ENCODE measurements around the gene PRICKLE1. TPM values are rescaled to one million over a fixed set of nuclear protein-coding genes. Genes with fewer than 3 reads are reported as not detected.
A peak's percentile ranks its signal among the peaks of the same experiment; 100 is the strongest.

Gene PRICKLE1
- total and polyA plus RNA-seq, 2 donors (not counting 3 experiments of a cell fraction or from before 2014, with no cell fraction given) = 34.3 to 86.0 TPM

DNA sequence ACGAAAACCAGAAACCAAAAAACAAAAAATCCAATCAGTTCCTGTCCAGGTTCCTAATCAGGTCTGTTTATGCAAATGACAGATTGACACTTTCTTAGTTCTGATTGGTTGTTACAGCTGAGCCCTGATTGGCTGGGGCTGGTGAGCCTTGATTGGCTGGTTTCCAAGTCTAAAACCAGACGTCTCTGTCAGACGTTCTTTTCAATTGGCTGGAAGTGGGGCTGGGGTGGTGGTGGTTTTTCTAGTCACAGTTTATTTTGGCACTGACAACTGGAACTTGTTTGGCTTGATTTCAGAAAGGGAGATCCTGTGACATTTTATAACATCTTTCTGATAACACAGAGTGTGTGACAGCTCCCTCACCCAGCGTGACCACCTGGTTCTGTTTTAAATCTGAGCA, 36.1 kb upstream of the PRICKLE1 start:
- BruUV-seq (replicated peaks) = no TSS peak
- Histone ChIP-seq H3K9ac (replicated peaks; ENCODE audit: extremely low read depth, insufficient read depth, low read length) (no peak overlapping the region), H3K4me1 (ENCODE audit: control insufficient read depth, extremely low read depth, insufficient read depth, low read length) (no peaks in the 10 kb centered on the region), H3K9me1 (replicated peaks; ENCODE audit: control insufficient read depth, extremely low read depth, insufficient read depth, low read length) (no peaks in the 10 kb centered on the region), H3K79me2 (ENCODE audit: control insufficient read depth, insufficient read depth, low read length) (no peaks in the 10 kb centered on the region), H3K4me2 (ENCODE audit: insufficient read depth, low read length) (no peak overlapping the region), H3K27me3 (ENCODE audit: control insufficient read depth in 2 of 2, insufficient read depth in 2 of 2, low read length in 2 of 2) (no peaks in the 10 kb centered on the region), H2AFZ (ENCODE audit: low read depth, low read length) (no peak overlapping the region), H3K36me3 (ENCODE audit: control insufficient read depth in 2 of 2, extremely low read depth in 1 of 2, insufficient read depth in 2 of 2, low read length in 2 of 2) (no peaks in the 10 kb centered on the region), H4K20me1 (replicated peaks; ENCODE audit: control insufficient read depth, extremely low read depth, insufficient read depth, low read length) (no peaks in the 10 kb centered on the region), H3K27ac (ENCODE audit: insufficient read depth, low read depth, low read length) (no peak overlapping the region), H3K4me3 (replicated peaks in 1 of 3; ENCODE audit: insufficient read depth in 1 of 3, low read depth in 1 of 3, low read length in 3 of 3) (no peak overlapping the region), H3K9me3 (replicated peaks; ENCODE audit: control insufficient read depth, insufficient read depth, low read length) (no peaks in the 10 kb centered on the region)
- intact Hi-C loops (cut with micrococcal nuclease) = no loop called here
- ChIA-PET CTCF (interaction anchor here (1.2 kb wide), 1 partner anchor 9 kb away, joined by 8 read pairs; no protein-coding TSS in a partner anchor), POLR2A (no interaction called here)
- DNase-seq (ENCODE audit: low read depth, low spot score) (peak; percentile 22), FAIRE-seq (no peak)
- dilution Hi-C loops (cut with MboI; ENCODE audit: extremely low pct_ligation_motif_present, low sequenced_read_pairs) = no loop called here
- TF ChIP-seq JUN (IDR thresholded peaks at IDR 0.05; ENCODE audit: borderline replicate concordance, insufficient read depth, insufficient read length, low read depth) (no peak), EZH2 (IDR thresholded peaks at IDR 0.05; ENCODE audit: borderline replicate concordance, low read depth, low read length, severe bottlenecking) (no peak), GATA2 (IDR thresholded peaks at IDR 0.05; ENCODE audit: insufficient read depth, insufficient read length, low read depth, low read length) (no peak), MYC (IDR thresholded peaks at IDR 0.05; ENCODE audit: low read depth, low read length) (no peak), FOS (IDR thresholded peaks at IDR 0.05; ENCODE audit: borderline replicate concordance, insufficient read depth, low read length) (no peak)

DNA sequence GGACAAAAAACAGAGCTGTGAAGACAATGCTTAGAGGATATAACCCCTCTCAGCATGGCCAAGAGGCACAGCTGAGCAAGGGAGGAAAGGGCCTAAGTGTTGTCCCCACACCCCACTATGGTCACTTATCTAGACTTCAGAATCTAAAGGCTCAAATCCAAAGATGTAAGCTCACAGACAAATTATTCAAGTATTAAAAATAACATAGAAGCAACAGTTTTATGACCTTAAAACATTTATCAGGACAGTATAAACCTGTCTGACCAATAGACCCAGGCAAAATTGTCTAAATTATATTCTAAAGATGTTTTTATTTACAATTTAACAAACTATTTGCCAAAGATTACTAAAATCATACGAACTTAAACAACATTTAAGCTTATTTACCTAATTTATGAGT, 28.1 kb upstream of the PRICKLE1 start:
- Histone ChIP-seq H3K4me3 (replicated peaks in 1 of 3; ENCODE audit: insufficient read depth in 1 of 3, low read depth in 1 of 3, low read length in 3 of 3) (no peak overlapping the region), H3K4me1 (ENCODE audit: control insufficient read depth, extremely low read depth, insufficient read depth, low read length) (no peaks in the 10 kb centered on the region), H3K36me3 (ENCODE audit: control insufficient read depth in 2 of 2, extremely low read depth in 1 of 2, insufficient read depth in 2 of 2, low read length in 2 of 2) (no peaks in the 10 kb centered on the region), H3K27ac (ENCODE audit: insufficient read depth, low read depth, low read length) (no peak overlapping the region), H3K79me2 (ENCODE audit: control insufficient read depth, insufficient read depth, low read length) (no peaks in the 10 kb centered on the region), H3K9me1 (replicated peaks; ENCODE audit: control insufficient read depth, extremely low read depth, insufficient read depth, low read length) (no peaks in the 10 kb centered on the region), H3K9ac (replicated peaks; ENCODE audit: extremely low read depth, insufficient read depth, low read length) (no peak overlapping the region), H3K4me2 (ENCODE audit: insufficient read depth, low read length) (no peak overlapping the region), H2AFZ (ENCODE audit: low read depth, low read length) (no peak overlapping the region), H4K20me1 (replicated peaks; ENCODE audit: control insufficient read depth, extremely low read depth, insufficient read depth, low read length) (no peaks in the 10 kb centered on the region), H3K9me3 (replicated peaks; ENCODE audit: control insufficient read depth, insufficient read depth, low read length) (no peaks in the 10 kb centered on the region), H3K27me3 (ENCODE audit: control insufficient read depth in 2 of 2, insufficient read depth in 2 of 2, low read length in 2 of 2) (no peaks in the 10 kb centered on the region)
- no TSS peak for BruUV-seq (replicated peaks)
- intact Hi-C loops (cut with micrococcal nuclease) = no loop called here
- DNase-seq (ENCODE audit: low read depth, low spot score) (peak; percentile 28), FAIRE-seq (no peak)
- CTCF ChIA-PET = no interaction called here
- POLR2A ChIA-PET = no interaction called here
- no peak for TF ChIP-seq POLR2AphosphoS5 (IDR thresholded peaks at IDR 0.05; ENCODE audit: insufficient read depth, low read depth, low read length)
- dilution Hi-C loops (cut with MboI; ENCODE audit: extremely low pct_ligation_motif_present, low sequenced_read_pairs) = no loop called here

All from endothelial cell of umbilical vein (primary cell).